ENCODE results near the gene TLR8. TPM values are rescaled to one million over a fixed set of nuclear protein-coding genes. Genes with fewer than 3 reads are reported as not detected.

TLR8 gene
- total RNA-seq, 1 experiment from 2014 or later: not detected

DNA sequence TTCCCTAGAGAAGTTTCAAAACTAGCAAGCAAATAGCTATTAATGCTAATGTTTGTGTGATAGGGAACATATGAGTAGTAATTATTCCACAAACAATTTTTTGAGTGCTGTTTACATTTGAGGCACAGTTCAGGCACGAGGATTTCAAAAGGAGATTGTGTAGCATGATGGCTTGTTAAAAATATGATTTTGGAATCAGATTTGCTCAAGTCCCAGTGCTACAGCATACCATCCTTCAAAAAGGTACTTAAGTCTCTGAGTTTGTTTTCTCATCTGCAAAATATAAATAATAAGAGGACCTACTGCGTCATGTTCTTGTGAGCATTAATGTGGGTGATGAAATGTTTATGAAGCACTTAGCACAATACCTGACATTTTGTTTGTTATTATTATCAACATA is 11.3 kb downstream of the TLR8 start:
- TF ChIP-seq NR1H2 (CRISPR knock-in tag; IDR thresholded peaks at IDR 0.05) (no peak), FOXJ3 (CRISPR knock-in tag; IDR thresholded peaks at IDR 0.05; ENCODE audit: borderline replicate concordance) (no peak), PRRX2 (CRISPR knock-in tag; IDR thresholded peaks at IDR 0.05) (no peak), TP53 (CRISPR knock-in tag; IDR thresholded peaks at IDR 0.05) (no peak), ELF4 (CRISPR knock-in tag; IDR thresholded peaks at IDR 0.05; ENCODE audit: low read depth) (no peak), TCF7 (CRISPR knock-in tag; IDR thresholded peaks at IDR 0.05; ENCODE audit: low read depth) (no peak)
- TF ChIP-seq, protein P1, sequence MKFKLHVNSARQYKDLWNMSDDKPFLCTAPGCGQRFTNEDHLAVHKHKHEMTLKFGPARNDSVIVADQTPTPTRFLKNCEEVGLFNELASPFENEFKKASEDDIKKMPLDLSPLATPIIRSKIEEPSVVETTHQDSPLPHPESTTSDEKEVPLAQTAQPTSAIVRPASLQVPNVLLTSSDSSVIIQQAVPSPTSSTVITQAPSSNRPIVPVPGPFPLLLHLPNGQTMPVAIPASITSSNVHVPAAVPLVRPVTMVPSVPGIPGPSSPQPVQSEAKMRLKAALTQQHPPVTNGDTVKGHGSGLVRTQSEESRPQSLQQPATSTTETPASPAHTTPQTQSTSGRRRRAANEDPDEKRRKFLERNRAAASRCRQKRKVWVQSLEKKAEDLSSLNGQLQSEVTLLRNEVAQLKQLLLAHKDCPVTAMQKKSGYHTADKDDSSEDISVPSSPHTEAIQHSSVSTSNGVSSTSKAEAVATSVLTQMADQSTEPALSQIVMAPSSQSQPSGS (CRISPR knock-in tag; IDR thresholded peaks at IDR 0.05; ENCODE audit: borderline replicate concordance, low read depth): no peak
- POLR2A ChIA-PET: no interaction called here
- ATAC-seq: no peak
- H3K36me3 Mint-ChIP-seq: no peaks in the 10 kb centered on the region
- no peak overlapping the region for H3K4me3 Mint-ChIP-seq
- no peak overlapping the region for H3K27ac Mint-ChIP-seq
- H3K4me1 Mint-ChIP-seq: peaks cover 10% of the 10 kb centered on the region
- no peak for DNase-seq (ENCODE audit: low spot score)
- H3K9me3 Mint-ChIP-seq: no peaks in the 10 kb centered on the region
- no peaks in the 10 kb centered on the region for H3K27me3 Mint-ChIP-seq (ENCODE audit: low read depth)
- CTCF ChIA-PET: no interaction called here

DNA sequence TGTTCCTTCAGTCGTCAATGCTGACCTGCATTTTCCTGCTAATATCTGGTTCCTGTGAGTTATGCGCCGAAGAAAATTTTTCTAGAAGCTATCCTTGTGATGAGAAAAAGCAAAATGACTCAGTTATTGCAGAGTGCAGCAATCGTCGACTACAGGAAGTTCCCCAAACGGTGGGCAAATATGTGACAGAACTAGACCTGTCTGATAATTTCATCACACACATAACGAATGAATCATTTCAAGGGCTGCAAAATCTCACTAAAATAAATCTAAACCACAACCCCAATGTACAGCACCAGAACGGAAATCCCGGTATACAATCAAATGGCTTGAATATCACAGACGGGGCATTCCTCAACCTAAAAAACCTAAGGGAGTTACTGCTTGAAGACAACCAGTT is 12.6 kb downstream of the TLR8 start:
- Mint-ChIP-seq H3K36me3 (no peaks in the 10 kb centered on the region), H3K4me1 (peaks cover 3% of the 10 kb centered on the region), H3K4me3 (no peak overlapping the region), H3K9me3 (no peaks in the 10 kb centered on the region), H3K27ac (no peak overlapping the region), H3K27me3 (ENCODE audit: low read depth) (no peaks in the 10 kb centered on the region)
- no peak for DNase-seq (ENCODE audit: low spot score)
- ChIA-PET CTCF (no interaction called here), POLR2A (no interaction called here)
- ATAC-seq: no peak
- no peak for TF ChIP-seq GABPB1 (CRISPR knock-in tag; IDR thresholded peaks at IDR 0.05)
- TF ChIP-seq, protein P2, sequence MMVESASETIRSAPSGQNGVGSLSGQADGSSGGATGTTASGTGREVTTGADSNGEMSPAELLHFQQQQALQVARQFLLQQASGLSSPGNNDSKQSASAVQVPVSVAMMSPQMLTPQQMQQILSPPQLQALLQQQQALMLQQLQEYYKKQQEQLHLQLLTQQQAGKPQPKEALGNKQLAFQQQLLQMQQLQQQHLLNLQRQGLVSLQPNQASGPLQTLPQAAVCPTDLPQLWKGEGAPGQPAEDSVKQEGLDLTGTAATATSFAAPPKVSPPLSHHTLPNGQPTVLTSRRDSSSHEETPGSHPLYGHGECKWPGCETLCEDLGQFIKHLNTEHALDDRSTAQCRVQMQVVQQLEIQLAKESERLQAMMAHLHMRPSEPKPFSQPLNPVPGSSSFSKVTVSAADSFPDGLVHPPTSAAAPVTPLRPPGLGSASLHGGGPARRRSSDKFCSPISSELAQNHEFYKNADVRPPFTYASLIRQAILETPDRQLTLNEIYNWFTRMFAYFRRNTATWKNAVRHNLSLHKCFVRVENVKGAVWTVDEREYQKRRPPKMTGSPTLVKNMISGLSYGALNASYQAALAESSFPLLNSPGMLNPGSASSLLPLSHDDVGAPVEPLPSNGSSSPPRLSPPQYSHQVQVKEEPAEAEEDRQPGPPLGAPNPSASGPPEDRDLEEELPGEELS (CRISPR knock-in tag; IDR thresholded peaks at IDR 0.05): no peak
- no peak for TF ChIP-seq SOX15 (CRISPR knock-in tag; IDR thresholded peaks at IDR 0.05)
- no peak for TF ChIP-seq SMAD4 (CRISPR knock-in tag; IDR thresholded peaks at IDR 0.05)
- TF ChIP-seq, protein P3, sequence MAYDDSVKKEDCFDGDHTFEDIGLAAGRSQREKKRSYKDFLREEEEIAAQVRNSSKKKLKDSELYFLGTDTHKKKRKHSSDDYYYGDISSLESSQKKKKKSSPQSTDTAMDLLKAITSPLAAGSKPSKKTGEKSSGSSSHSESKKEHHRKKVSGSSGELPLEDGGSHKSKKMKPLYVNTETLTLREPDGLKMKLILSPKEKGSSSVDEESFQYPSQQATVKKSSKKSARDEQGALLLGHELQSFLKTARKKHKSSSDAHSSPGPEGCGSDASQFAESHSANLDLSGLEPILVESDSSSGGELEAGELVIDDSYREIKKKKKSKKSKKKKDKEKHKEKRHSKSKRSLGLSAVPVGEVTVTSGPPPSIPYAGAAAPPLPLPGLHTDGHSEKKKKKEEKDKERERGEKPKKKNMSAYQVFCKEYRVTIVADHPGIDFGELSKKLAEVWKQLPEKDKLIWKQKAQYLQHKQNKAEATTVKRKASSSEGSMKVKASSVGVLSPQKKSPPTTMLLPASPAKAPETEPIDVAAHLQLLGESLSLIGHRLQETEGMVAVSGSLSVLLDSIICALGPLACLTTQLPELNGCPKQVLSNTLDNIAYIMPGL (CRISPR knock-in tag; IDR thresholded peaks at IDR 0.05): no peak

DNA sequence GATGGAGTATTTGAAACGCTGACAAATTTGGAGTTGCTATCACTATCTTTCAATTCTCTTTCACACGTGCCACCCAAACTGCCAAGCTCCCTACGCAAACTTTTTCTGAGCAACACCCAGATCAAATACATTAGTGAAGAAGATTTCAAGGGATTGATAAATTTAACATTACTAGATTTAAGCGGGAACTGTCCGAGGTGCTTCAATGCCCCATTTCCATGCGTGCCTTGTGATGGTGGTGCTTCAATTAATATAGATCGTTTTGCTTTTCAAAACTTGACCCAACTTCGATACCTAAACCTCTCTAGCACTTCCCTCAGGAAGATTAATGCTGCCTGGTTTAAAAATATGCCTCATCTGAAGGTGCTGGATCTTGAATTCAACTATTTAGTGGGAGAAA is 13.2 kb downstream of the TLR8 start:
- CTCF ChIA-PET: no interaction called here
- no peak overlapping the region for H3K27ac Mint-ChIP-seq
- DNase-seq (ENCODE audit: low spot score) (no peak), ATAC-seq (no peak)
- TF ChIP-seq FOXP1 (CRISPR knock-in tag; IDR thresholded peaks at IDR 0.05; ENCODE audit: borderline replicate concordance) (no peak), ETV6 (CRISPR knock-in tag; IDR thresholded peaks at IDR 0.05) (no peak), TCF7 (CRISPR knock-in tag; IDR thresholded peaks at IDR 0.05; ENCODE audit: low read depth) (no peak)
- H3K9me3 Mint-ChIP-seq: no peaks in the 10 kb centered on the region
- POLR2A ChIA-PET: no interaction called here
- H3K36me3 Mint-ChIP-seq: no peaks in the 10 kb centered on the region
- H3K4me3 Mint-ChIP-seq: no peak overlapping the region
- no peaks in the 10 kb centered on the region for H3K27me3 Mint-ChIP-seq (ENCODE audit: low read depth)
- H3K4me1 Mint-ChIP-seq: peaks cover 3% of the 10 kb centered on the region

DNA sequence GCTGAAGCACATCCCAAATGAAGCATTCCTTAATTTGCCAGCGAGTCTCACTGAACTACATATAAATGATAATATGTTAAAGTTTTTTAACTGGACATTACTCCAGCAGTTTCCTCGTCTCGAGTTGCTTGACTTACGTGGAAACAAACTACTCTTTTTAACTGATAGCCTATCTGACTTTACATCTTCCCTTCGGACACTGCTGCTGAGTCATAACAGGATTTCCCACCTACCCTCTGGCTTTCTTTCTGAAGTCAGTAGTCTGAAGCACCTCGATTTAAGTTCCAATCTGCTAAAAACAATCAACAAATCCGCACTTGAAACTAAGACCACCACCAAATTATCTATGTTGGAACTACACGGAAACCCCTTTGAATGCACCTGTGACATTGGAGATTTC is 14.6 kb downstream of the TLR8 start:
- Mint-ChIP-seq H3K9me3 (peaks cover 8% of the 10 kb centered on the region), H3K27ac (no peak overlapping the region), H3K27me3 (ENCODE audit: low read depth) (no peaks in the 10 kb centered on the region), H3K4me1 (peaks cover 3% of the 10 kb centered on the region), H3K4me3 (no peak overlapping the region), H3K36me3 (no peaks in the 10 kb centered on the region)
- no peak for TF ChIP-seq NR1H2 (CRISPR knock-in tag; IDR thresholded peaks at IDR 0.05)
- TF ChIP-seq GTF2I (CRISPR knock-in tag; conservative IDR thresholded peaks at IDR 0.05): no peak
- TF ChIP-seq ESRRA (CRISPR knock-in tag; IDR thresholded peaks at IDR 0.05; ENCODE audit: borderline replicate concordance): no peak
- no peak for ATAC-seq
- CTCF ChIA-PET: no interaction called here
- POLR2A ChIA-PET: no interaction called here
- DNase-seq (ENCODE audit: low spot score): no peak

Measured in WTC11 (cell line).